Islet of Langerhans (tissue), 1 donor: ENCODE results near the gene DDTL.

Experiments used
- FAIRE-seq: peaks from one replicate; lab custom pipeline; 2011; peaks lifted over from hg19 to GRCh38; lab: Jason Lieb, UNC

DDTL gene

GRCh38 chr22:24006207-24006913 is 39.7 kb downstream of the DDTL start:
- no peak for FAIRE-seq

- FAIRE-seq: no peak
These were observed 40.2 kb downstream of the DDTL start for GRCh38 chr22:24006914-24007214.

GRCh38 chr22:24007253-24008021 is 40.7 kb downstream of the DDTL start:
- no peak for FAIRE-seq

GRCh38 chr22:24008022-24008283 is 41.3 kb downstream of the DDTL start:
- no peak for FAIRE-seq

- FAIRE-seq: no peak
These were observed 41.9 kb downstream of the DDTL start for GRCh38 chr22:24008381-24009226.

GRCh38 chr22:24009227-24010017 is 42.7 kb downstream of the DDTL start:
- FAIRE-seq: no peak

- FAIRE-seq: no peak
These were observed 43.3 kb downstream of the DDTL start for GRCh38 chr22:24010018-24010391.

- no peak for FAIRE-seq
These were observed 45.0 kb downstream of the DDTL start for GRCh38 chr22:24011735-24012068.

- FAIRE-seq: no peak
These were observed 49.5 kb downstream of the DDTL start for GRCh38 chr22:24016156-24016555.

GRCh38 chr22:24021304-24021703 is 54.6 kb downstream of the DDTL start:
- no peak for FAIRE-seq
